ENCODE data around the gene ERBB3. TPM values are rescaled to one million over a fixed set of nuclear protein-coding genes. Genes with fewer than 3 reads are reported as not detected.

The ERBB3 gene
- total and polyA plus RNA-seq, 2 of the 4 experiments (the other 2 are of a cell fraction): 1.4 to 2.2 TPM

GRCh38 chr12:56143217-56143616 lies 63.3 kb downstream of the ERBB3 start:
- H4K8ac ChIP-seq (ENCODE audit: low read depth in 2 of 2, low read length in 2 of 2): no peak overlapping the region
- no peaks in the 10 kb centered on the region for H3K9me3 ChIP-seq (ENCODE audit: control insufficient read depth, insufficient read depth, low read length)
- no peak overlapping the region for H3K4me3 ChIP-seq (ENCODE audit: insufficient read depth, low read depth, low read length)
- peak overlapping the region; percentile 26 for H2AK9ac ChIP-seq (replicated peaks; ENCODE audit: low read depth, low read length, poor library complexity)
- H3K79me1 ChIP-seq (ENCODE audit: low read depth in 1 of 2, low read length in 2 of 2): peaks cover 3 to 5% of the 10 kb centered on the region in 2 experiments; a peak in 2 of 4 replicates
- H3K4ac ChIP-seq (ENCODE audit: low read depth, low read length): no peak overlapping the region
- in situ Hi-C loops (cut with MboI; ENCODE audit: low sequenced_read_pairs): no loop called here
- no peak overlapping the region for H3K27ac ChIP-seq (ENCODE audit: insufficient read depth, low read length)
- no peak overlapping the region for H3K23ac ChIP-seq (ENCODE audit: low read depth, low read length)
- ATAC-seq (ENCODE audit: low read depth) (no peak), DNase-seq (no peak)
- H4K5ac ChIP-seq (ENCODE audit: low read depth, low read length): no peak overlapping the region
- H2BK15ac ChIP-seq (ENCODE audit: low read depth, low read length): no peak overlapping the region
- ChIA-PET POLR2A (ENCODE audit: unreplicated experiment) (no interaction called here), CTCF (no interaction called here)
- intact Hi-C loops (cut with micrococcal nuclease): no loop called here
- H2BK5ac ChIP-seq (ENCODE audit: low read depth, low read length, poor library complexity, severe bottlenecking): no peak overlapping the region
- dilution Hi-C loops (cut with HindIII; ENCODE audit: low sequenced_read_pairs, unreplicated experiment): no loop called here
- no peak overlapping the region for H2AK5ac ChIP-seq (ENCODE audit: low read depth, low read length)
- H2BK120ac ChIP-seq (ENCODE audit: low read depth, low read length): no peak overlapping the region
- H3K4me2 ChIP-seq (ENCODE audit: low read depth, low read length): no peak overlapping the region
- peaks cover 56% of the 10 kb centered on the region for H3K36me3 ChIP-seq (ENCODE audit: control insufficient read depth, insufficient read depth, low read length)
- no peak overlapping the region for H3K18ac ChIP-seq (ENCODE audit: low read depth, low read length)
- no peak overlapping the region for H3K14ac ChIP-seq (replicated peaks; ENCODE audit: low read depth, low read length)
- no peak overlapping the region for H2BK20ac ChIP-seq (ENCODE audit: low read depth, low read length)
- no TSS peak for BruUV-seq (replicated peaks)
- no peak for TF ChIP-seq NFE2L2 (IDR thresholded peaks at IDR 0.05; ENCODE audit: low read depth, low read length)
- TF ChIP-seq USF2 (IDR thresholded peaks at IDR 0.05; ENCODE audit: low read depth, low read length): peak; percentile 30; the same call in 1 of the 2 replicates
- H3K4me1 ChIP-seq (ENCODE audit: control insufficient read depth, insufficient read depth, low read length): no peaks in the 10 kb centered on the region; the same call in 1 of the 2 replicates
- no peaks in the 10 kb centered on the region for H3K27me3 ChIP-seq (ENCODE audit: control insufficient read depth, insufficient read depth, low read length)
- H2AFZ ChIP-seq (replicated peaks; ENCODE audit: low read length, poor library complexity): no peak overlapping the region
- no peaks in the 10 kb centered on the region; the same call in 1 of the 2 replicates for H4K20me1 ChIP-seq (ENCODE audit: insufficient read depth, low read length)
- peaks cover 12% of the 10 kb centered on the region for H3K9me1 ChIP-seq (ENCODE audit: insufficient read depth, low read length)
- H3K9ac ChIP-seq (ENCODE audit: low read depth, low read length): no peak overlapping the region
- no peak overlapping the region for H4K91ac ChIP-seq (ENCODE audit: insufficient read depth, low read depth, low read length)
- no peak overlapping the region for H3K56ac ChIP-seq (ENCODE audit: extremely low read depth, insufficient read depth, low read length)
- no CpG with 5 or more reads among the region's 4 CpGs for WGBS, 2 experiments (ENCODE audit: extremely low coverage in 2 of 2, insufficient read length in 1 of 2)

Data from IMR-90 (cell line).